Urinary bladder (tissue), 4 donors: ENCODE results near the gene PEAR1. TPM values are rescaled to one million over a fixed set of nuclear protein-coding genes. Genes with fewer than 3 reads are reported as not detected.

Experiments used
- DNase-seq: peaks from one replicate; pipeline ENCODE4 v3.0.0-alpha.2; 2015; ENCODE audit errors: extremely low spot score
- H3K27ac ChIP-seq: one replicate; pipeline ENCODE4 v1.5.1; 2013; ENCODE audit warnings: low read depth, mild to moderate bottlenecking, moderate library complexity
- H3K36me3 ChIP-seq: one replicate; pipeline ENCODE4 v1.6.1; 2013; ENCODE audit warnings: mild to moderate bottlenecking, moderate library complexity; ENCODE audit not compliant: insufficient read depth
- H3K4me1 ChIP-seq: one replicate; pipeline ENCODE4 v1.6.1; 2013; ENCODE audit warnings: mild to moderate bottlenecking, moderate library complexity; ENCODE audit not compliant: insufficient read depth
- H3K4me3 ChIP-seq: one replicate; pipeline ENCODE4 v1.5.1; 2013; ENCODE audit warnings: low read depth, low read length
- WGBS: extraction: QIAGEN DNeasy Blood & Tissue Kit; methylation state at CpG from one replicate; pipeline ENCODE4 v1.1.7; 2013; 5-methylcytosine and 5-hydroxymethylcytosine counted together
- polyA plus RNA-seq: library from polyadenylated mRNA; stranded (reverse); fragments of 200-250 nt; gene quantifications from one replicate; pipeline ENCODE4 v1.2.3, GENCODE V29; 2013
- total RNA-seq: library from RNA; depleted of rRNA; stranded (reverse); fragments of >200 nt; gene quantifications from one replicate; pipeline ENCODE4 v1.2.3, GENCODE V29; 2014
- donor health status: healthy with polysubstance abuse.
- donor health status: healthy.

The PEAR1 gene
- total and polyA plus RNA-seq, 2 donors = 9.3 to 13.1 TPM

- no peak overlapping the region for H3K4me3 ChIP-seq
- no peaks in the 10 kb centered on the region for H3K36me3 ChIP-seq
- H3K27ac ChIP-seq = no peak overlapping the region
- DNase-seq = no peak
- 31% methylated on average over 9 of the region's 9 CpGs for WGBS
- no peaks in the 10 kb centered on the region for H3K4me1 ChIP-seq
These were observed 41.1 kb upstream of the PEAR1 start for GRCh38 chr1:156852418-156852874.

GRCh38 chr1:156853761-156854160, 39.8 kb upstream of the PEAR1 start:
- Histone ChIP-seq H3K4me1 (no peaks in the 10 kb centered on the region), H3K27ac (no peak overlapping the region)
- WGBS = 95% methylated on average over 19 of the region's 19 CpGs

GRCh38 chr1:156854634-156855033, 38.9 kb upstream of the PEAR1 start:
- DNase-seq = no peak
- no peak overlapping the region for H3K27ac ChIP-seq
- H3K4me3 ChIP-seq = no peak overlapping the region
- H3K36me3 ChIP-seq = no peaks in the 10 kb centered on the region
- 50% methylated on average over 3 of the region's 3 CpGs for WGBS
- H3K4me1 ChIP-seq = no peaks in the 10 kb centered on the region

More at GRCh38 chr1:156853761-156854160, 39.8 kb upstream of the PEAR1 start:
- Histone ChIP-seq H3K36me3 (no peaks in the 10 kb centered on the region), H3K4me3 (no peak overlapping the region)
- no peak for DNase-seq

GRCh38 chr1:156856282-156856785, 37.2 kb upstream of the PEAR1 start:
- H3K36me3 ChIP-seq = no peaks in the 10 kb centered on the region
- no peak overlapping the region for H3K4me3 ChIP-seq
- no peaks in the 10 kb centered on the region for H3K4me1 ChIP-seq
- no peak for DNase-seq
- no peak overlapping the region for H3K27ac ChIP-seq
- 84% methylated on average over 3 of the region's 3 CpGs for WGBS

- WGBS = 62% methylated on average over 3 of the region's 3 CpGs
- Histone ChIP-seq H3K36me3 (no peaks in the 10 kb centered on the region), H3K4me3 (no peak overlapping the region), H3K27ac (no peak overlapping the region), H3K4me1 (no peaks in the 10 kb centered on the region)
- no peak for DNase-seq
These were observed 36.0 kb upstream of the PEAR1 start for GRCh38 chr1:156857532-156857931.

GRCh38 chr1:156858555-156858956, 35.0 kb upstream of the PEAR1 start:
- no peak for DNase-seq
- 18% methylated on average over 5 of the region's 5 CpGs for WGBS
- H3K4me3 ChIP-seq = no peak overlapping the region
- no peak overlapping the region for H3K27ac ChIP-seq
- no peaks in the 10 kb centered on the region for H3K36me3 ChIP-seq
- H3K4me1 ChIP-seq = no peaks in the 10 kb centered on the region

GRCh38 chr1:156858959-156859522, 34.5 kb upstream of the PEAR1 start, which contains the start of gene INSRR:
Gene INSRR, minus strand, starts transcription at chr1:156859117. Its CDS starts 496 bp downstream, at chr1:156858621.
- Histone ChIP-seq H3K36me3 (no peaks in the 10 kb centered on the region), H3K27ac (no peak within 1 kb of the TSS), H3K4me1 (no peaks in the 10 kb centered on the region), H3K4me3 (peak within 1 kb of the TSS; percentile 27)
- WGBS = 3% methylated on average over 39 of the region's 39 CpGs
- no peak for DNase-seq

GRCh38 chr1:156859523-156860112, 33.9 kb upstream of the PEAR1 start:
- 2% methylated on average over 33 of the region's 33 CpGs for WGBS
- Histone ChIP-seq H3K4me3 (peak overlapping the region; percentile 27), H3K4me1 (no peaks in the 10 kb centered on the region), H3K27ac (no peak overlapping the region), H3K36me3 (no peaks in the 10 kb centered on the region)
- no peak for DNase-seq

GRCh38 chr1:156860113-156860627, 33.3 kb upstream of the PEAR1 start:
- H3K27ac ChIP-seq = no peak overlapping the region
- H3K36me3 ChIP-seq = no peaks in the 10 kb centered on the region
- peak overlapping the region; percentile 27 for H3K4me3 ChIP-seq
- no peak for DNase-seq
- under 1% methylated on average over 35 of the region's 35 CpGs for WGBS
- H3K4me1 ChIP-seq = no peaks in the 10 kb centered on the region

GRCh38 chr1:156860628-156861423, 32.7 kb upstream of the PEAR1 start, which contains the start of gene NTRK1:
Gene NTRK1, plus strand, starts transcription at chr1:156860865. Its CDS starts 70 bp downstream, at chr1:156860935.
- Histone ChIP-seq H3K4me3 (peak within 1 kb of the TSS; percentile 27), H3K36me3 (no peaks in the 10 kb centered on the region), H3K27ac (no peak within 1 kb of the TSS), H3K4me1 (no peaks in the 10 kb centered on the region)
- DNase-seq = no peak
- 3% methylated on average over 68 of the region's 69 CpGs for WGBS

GRCh38 chr1:156862584-156862983, 30.9 kb upstream of the PEAR1 start:
- 79% methylated on average over 6 of the region's 6 CpGs for WGBS
- Histone ChIP-seq H3K36me3 (no peaks in the 10 kb centered on the region), H3K4me3 (no peak overlapping the region), H3K27ac (no peak overlapping the region), H3K4me1 (no peaks in the 10 kb centered on the region)
- DNase-seq = no peak

GRCh38 chr1:156862997-156863599, 30.4 kb upstream of the PEAR1 start:
- H3K36me3 ChIP-seq = no peaks in the 10 kb centered on the region
- no peak overlapping the region for H3K27ac ChIP-seq
- no peak for DNase-seq
- H3K4me1 ChIP-seq = no peaks in the 10 kb centered on the region
- H3K4me3 ChIP-seq = no peak overlapping the region
- 67% methylated on average over 10 of the region's 10 CpGs for WGBS

- no peak overlapping the region for H3K27ac ChIP-seq
- 76% methylated on average over 7 of the region's 7 CpGs for WGBS
- DNase-seq = no peak
- no peak overlapping the region for H3K4me3 ChIP-seq
- H3K36me3 ChIP-seq = no peaks in the 10 kb centered on the region
- no peaks in the 10 kb centered on the region for H3K4me1 ChIP-seq
These were observed 29.9 kb upstream of the PEAR1 start for GRCh38 chr1:156863631-156864030.
